ENCODE measurements around the gene PTPRD.

- TF ChIP-seq CTCF (conservative IDR thresholded peaks at IDR 0.05 in 1 of 2, IDR thresholded peaks at IDR 0.05 in 1 of 2; ENCODE audit: extremely low read depth in 1 of 2, insufficient read depth in 1 of 2, low read depth in 1 of 2, low read length in 2 of 2), result no peak
- no peak for TF ChIP-seq EZH2 (IDR thresholded peaks at IDR 0.05; ENCODE audit: borderline replicate concordance, low read length)
Measured at GRCh38 chr9:9556865-9557803, 1055.7 kb downstream of the PTPRD start.
